ENCODE results near the gene FOXB1.

GRCh38 chr15:60012695-60013094 is 8.6 kb downstream of the FOXB1 start:
- TF ChIP-seq POLR2G (IDR thresholded peaks at IDR 0.05; ENCODE audit: low read depth, low read length) (no peak), NFRKB (IDR thresholded peaks at IDR 0.05; ENCODE audit: low read depth) (no peak), ZNF3 (CRISPR knock-in tag; IDR thresholded peaks at IDR 0.05) (no peak), KDM4B (IDR thresholded peaks at IDR 0.05; ENCODE audit: borderline replicate concordance in 2 of 2, low read depth in 1 of 2) (no peak), FOSL1 (tag; conservative IDR thresholded peaks at IDR 0.05) (no peak), SMC3 (conservative IDR thresholded peaks at IDR 0.05; ENCODE audit: insufficient read depth, low read depth, low read length) (no peak), SMARCB1 (IDR thresholded peaks at IDR 0.05; ENCODE audit: insufficient read length, low read depth) (no peak), IFI16 (CRISPR knock-in tag; IDR thresholded peaks at IDR 0.05) (no peak), POLR2AphosphoS5 (IDR thresholded peaks at IDR 0.05; ENCODE audit: control insufficient read depth, insufficient read depth, low read depth, low read length) (no peak), SIN3B (IDR thresholded peaks at IDR 0.05; ENCODE audit: low read depth) (no peak), POLR2A (conservative IDR thresholded peaks at IDR 0.05) (no peak), EZH2 (IDR thresholded peaks at IDR 0.05; ENCODE audit: borderline replicate concordance, low read depth, low read length) (no peak), TAF1 (IDR thresholded peaks at IDR 0.05; ENCODE audit: control insufficient read depth, extremely low read depth, insufficient read depth, low read length, severe bottlenecking) (no peak)
- TF ChIP-seq, protein P1, sequence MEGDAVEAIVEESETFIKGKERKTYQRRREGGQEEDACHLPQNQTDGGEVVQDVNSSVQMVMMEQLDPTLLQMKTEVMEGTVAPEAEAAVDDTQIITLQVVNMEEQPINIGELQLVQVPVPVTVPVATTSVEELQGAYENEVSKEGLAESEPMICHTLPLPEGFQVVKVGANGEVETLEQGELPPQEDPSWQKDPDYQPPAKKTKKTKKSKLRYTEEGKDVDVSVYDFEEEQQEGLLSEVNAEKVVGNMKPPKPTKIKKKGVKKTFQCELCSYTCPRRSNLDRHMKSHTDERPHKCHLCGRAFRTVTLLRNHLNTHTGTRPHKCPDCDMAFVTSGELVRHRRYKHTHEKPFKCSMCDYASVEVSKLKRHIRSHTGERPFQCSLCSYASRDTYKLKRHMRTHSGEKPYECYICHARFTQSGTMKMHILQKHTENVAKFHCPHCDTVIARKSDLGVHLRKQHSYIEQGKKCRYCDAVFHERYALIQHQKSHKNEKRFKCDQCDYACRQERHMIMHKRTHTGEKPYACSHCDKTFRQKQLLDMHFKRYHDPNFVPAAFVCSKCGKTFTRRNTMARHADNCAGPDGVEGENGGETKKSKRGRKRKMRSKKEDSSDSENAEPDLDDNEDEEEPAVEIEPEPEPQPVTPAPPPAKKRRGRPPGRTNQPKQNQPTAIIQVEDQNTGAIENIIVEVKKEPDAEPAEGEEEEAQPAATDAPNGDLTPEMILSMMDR (IDR thresholded peaks at IDR 0.05 in 2 of 3, conservative IDR thresholded peaks at IDR 0.05 in 1 of 3; ENCODE audit: insufficient read depth in 2 of 3, low read depth in 1 of 3, low read length in 3 of 3) = no peak
